Frontal cortex (tissue), 4 donors: ENCODE data around the gene UBTD2. TPM values are rescaled to one million over a fixed set of nuclear protein-coding genes. Genes with fewer than 3 reads are reported as not detected.

Experiments used
- DNase-seq, 2 donors: peaks; one replicate each; pipeline ENCODE4 v3.0.0; 2012; ENCODE audit warnings: low spot score in 2 of 2
- FAIRE-seq: peaks from 2 replicates; lab custom pipeline; 2012; peaks lifted over from hg19 to GRCh38; lab: Jason Lieb, UNC
- total RNA-seq: library from RNA; depleted of rRNA; stranded (reverse); fragments of >200 nt; gene quantifications from one replicate; pipeline ENCODE4 v1.2.3, GENCODE V29; 2014
- donor health status: control.
- donor health status: control.
- donor health status: control.

UBTD2 gene
- total RNA-seq, 1 donor from 2014 or later: 67.3 TPM

DNA sequence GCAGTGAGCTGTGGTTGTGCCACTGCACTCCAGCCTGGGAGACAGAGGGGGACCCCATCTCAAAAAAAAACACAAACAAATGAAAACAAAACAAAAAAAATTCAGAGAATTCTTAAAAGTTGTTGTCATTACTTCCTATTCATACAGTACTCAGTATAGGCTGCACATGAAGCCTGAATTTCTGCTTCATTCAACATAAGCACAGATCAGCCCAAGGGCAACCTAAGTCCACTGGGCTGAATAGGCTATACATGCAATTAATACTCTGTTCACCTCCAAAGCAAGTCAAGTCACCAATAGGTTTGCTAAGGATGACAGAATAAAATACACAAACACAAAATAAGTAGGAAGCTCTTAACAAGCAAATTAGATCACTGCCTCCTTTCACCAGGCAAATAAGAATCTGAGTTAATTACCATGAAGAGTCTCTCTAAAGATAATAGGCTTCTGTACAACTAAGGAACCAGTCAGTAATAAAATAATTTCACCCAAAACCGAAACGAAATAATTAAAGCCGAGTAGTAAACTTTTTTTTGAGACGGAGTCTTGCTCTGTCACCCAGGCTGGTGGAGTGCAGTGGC is 18.7 kb downstream of the UBTD2 start:
- DNase-seq (no peak), FAIRE-seq (no peak)

- no peak for FAIRE-seq
- no peak for DNase-seq
These were observed 28.1 kb downstream of the UBTD2 start for GRCh38 chr5:172255444-172255843.

DNA sequence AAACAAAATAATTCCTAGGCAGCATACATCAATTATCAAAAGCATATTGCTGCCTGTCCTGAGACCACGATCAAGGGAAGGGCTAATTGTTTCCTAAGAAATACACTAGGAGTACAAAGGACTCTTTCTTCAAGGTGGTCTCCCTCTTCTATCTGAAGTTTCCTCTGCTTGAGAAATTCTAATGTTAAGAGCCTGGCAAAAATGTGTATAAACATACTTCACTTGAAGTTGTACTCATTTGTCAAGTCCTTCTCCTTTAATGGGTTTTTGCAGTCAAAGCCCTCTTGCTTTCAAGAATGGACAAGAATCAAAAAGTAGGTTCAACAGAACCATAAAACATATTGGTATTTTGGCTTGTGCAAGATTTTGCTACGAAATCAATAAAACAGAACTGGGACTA is 31.1 kb downstream of the UBTD2 start:
- FAIRE-seq: no peak

GRCh38 chr5:172251419-172251818 is 32.1 kb downstream of the UBTD2 start:
- FAIRE-seq: no peak
- DNase-seq: no peak

More for the DNA sequence above, 31.1 kb downstream of the UBTD2 start:
- no peak for DNase-seq

DNA sequence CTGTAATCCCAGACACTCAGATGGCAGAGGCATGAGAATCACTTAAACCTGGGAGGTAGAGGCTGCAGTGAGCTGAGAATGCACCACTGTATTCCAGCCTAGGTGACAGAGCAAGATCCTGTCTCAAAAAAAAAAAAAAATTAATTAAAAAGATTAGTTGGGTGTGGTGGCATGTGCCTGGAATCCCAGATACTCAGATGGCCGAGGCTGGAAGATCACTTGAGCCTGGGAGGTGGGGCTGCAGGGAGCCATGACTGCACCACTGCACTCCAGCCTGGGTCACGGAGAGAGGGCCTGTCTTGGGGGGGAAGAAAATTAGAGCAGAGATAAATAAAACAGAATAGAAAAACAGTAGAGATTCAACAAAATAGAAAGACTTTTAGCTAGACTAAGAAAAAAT is 34.9 kb downstream of the UBTD2 start:
- FAIRE-seq: no peak
- DNase-seq: no peak

DNA sequence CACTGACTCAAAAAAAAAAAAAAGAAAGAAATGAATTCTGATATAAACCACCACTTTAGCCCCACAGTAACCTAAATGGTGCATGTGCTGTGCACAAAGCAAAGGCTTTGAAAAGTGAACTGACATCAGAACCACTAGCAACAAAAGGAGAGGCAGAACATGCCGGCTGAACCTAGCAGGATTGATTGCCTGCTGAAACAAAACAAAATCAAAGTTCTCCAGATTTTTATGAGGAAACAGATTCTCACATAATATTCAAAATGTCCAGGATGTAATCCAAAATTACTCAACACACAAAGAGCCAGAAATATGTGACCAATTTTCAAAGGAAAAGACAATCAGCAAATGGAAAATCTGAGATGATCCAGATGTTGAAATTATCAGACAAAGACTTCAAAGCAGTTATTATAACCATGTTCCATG is 37.9 kb downstream of the UBTD2 start:
- DNase-seq: no peak
- FAIRE-seq: no peak

DNA sequence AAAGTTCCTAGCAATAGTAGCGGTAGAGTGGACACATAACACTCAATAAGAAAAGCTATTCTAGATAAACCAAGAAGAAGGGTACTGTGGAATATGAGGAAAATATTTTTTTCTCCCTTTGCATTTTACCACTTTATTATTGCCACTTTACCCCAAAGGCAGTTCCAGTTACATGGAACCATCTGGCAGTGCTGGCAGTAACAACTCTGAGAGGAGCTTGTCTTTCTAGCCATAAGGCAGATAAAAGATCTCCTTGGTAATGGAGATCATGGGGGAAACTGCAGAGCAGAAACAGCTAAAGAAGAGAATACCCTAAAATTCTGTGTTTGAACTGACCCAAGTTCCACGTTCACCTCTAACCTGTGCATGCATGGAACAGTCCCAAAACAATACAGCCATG is 38.5 kb downstream of the UBTD2 start:
- FAIRE-seq (no peak), DNase-seq (no peak)

DNA sequence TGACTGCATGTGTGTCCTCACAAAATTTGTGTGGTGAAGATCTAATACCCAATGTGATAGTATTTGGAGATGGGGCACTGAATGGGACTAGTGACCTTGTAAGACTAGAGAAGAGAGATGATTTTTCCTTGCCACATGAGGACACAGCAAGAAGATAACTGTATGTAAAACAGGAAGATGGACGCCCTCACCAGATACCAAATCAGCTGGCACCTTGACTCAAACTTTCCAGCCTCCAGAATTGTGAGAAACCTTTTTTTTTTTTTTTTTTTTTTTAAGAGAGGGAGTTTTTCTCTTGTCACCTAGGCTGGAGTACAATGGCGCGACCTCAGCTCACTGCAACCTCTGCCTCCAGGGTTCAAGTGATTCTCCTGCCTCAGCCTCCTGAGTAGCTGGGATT is 40.3 kb downstream of the UBTD2 start:
- no peak for FAIRE-seq
- DNase-seq: no peak

DNA sequence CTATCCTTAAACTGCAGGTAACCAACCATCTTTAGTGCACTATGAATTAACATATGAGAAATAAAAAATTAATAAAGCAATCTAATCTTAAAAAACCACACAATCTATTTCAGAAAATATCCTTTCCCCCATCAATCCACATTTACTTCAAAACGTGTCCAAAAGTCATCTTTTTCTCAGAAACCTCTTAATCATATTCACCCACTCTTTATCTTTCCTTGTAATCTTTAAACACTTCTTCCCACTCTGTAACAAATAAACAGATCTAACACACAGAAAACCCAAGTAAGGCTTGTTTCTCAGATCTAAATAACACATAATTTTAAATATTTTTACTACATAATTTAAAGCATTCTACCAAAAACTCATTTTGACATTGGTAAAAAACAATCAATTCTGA is 45.2 kb downstream of the UBTD2 start:
- FAIRE-seq (no peak), DNase-seq (no peak)

- no peak for DNase-seq
- no peak for FAIRE-seq
These were observed 47.5 kb downstream of the UBTD2 start for GRCh38 chr5:172235827-172236736.

GRCh38 chr5:172235132-172235780 is 48.3 kb downstream of the UBTD2 start:
- FAIRE-seq: no peak
- no peak for DNase-seq

DNA sequence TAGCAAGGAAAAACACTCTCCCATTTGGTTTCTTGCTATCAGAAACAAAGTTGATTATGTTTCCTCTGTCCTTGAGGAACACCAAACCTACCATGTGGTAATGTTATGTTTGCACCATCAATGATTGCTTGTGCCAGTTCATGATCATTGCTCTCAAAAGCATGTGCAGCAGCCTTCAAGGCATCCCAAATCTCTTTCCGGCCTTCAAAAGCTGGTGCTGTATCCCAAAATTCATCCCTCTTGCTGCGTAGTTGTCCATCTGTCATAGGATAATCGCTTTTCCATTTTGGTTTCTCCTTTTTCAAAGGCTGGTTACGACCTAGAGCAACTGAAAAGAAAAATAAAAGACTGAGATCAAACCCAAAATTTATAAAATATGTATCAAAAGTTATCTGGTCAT is 49.5 kb downstream of the UBTD2 start:
- FAIRE-seq: no peak

DNA sequence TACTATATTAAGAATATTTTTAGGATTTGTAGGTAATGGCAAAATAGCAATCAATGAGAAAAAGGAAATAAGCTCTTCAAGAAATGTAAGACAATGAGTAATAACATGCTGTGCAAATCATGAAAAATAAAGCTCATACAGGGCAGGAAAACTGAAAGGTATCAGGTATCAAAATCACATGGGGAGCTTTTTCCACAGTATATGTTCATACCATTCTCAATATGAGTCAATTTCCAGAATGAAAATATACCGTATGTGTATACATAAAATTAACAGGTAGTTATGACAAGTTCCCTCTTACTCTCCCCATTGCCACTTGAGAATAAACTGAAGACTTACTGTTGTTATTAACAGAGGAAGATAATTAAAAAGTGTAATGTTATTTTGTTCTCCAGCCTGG is 53.7 kb downstream of the UBTD2 start:
- FAIRE-seq (no peak), DNase-seq (no peak)

More for the DNA sequence above, 49.5 kb downstream of the UBTD2 start:
- DNase-seq: no peak

GRCh38 chr5:172224996-172225395 is 58.6 kb downstream of the UBTD2 start:
- no peak for DNase-seq
- no peak for FAIRE-seq

- DNase-seq: no peak
These were observed 59.4 kb downstream of the UBTD2 start for GRCh38 chr5:172223901-172224873.

DNA sequence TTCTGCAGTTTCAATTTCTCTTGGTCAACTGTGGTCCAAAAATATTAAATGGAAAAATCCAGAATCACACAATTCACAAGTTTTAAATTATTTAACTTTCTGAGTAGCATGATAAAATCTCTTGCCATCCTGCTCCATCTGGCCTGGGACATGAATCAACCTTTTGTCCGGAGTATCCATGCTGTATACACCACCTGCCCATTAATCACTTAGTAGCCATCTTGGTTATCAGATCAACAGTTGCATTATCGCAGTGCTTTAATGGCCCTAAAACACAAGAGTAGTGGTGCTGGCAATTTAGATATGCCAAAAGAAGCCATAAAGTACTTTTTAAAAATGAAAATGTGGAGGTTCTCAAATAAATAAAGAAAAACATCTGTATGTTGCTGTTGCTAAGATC is 64.3 kb downstream of the UBTD2 start:
- DNase-seq: no peak
- no peak for FAIRE-seq

More at GRCh38 chr5:172223901-172224873, 59.4 kb downstream of the UBTD2 start:
- FAIRE-seq: no peak

GRCh38 chr5:172216345-172216744 is 67.2 kb downstream of the UBTD2 start:
- DNase-seq: no peak
- no peak for FAIRE-seq

- FAIRE-seq (no peak), DNase-seq (no peak)
These were observed 70.4 kb downstream of the UBTD2 start for GRCh38 chr5:172213126-172213525.

DNA sequence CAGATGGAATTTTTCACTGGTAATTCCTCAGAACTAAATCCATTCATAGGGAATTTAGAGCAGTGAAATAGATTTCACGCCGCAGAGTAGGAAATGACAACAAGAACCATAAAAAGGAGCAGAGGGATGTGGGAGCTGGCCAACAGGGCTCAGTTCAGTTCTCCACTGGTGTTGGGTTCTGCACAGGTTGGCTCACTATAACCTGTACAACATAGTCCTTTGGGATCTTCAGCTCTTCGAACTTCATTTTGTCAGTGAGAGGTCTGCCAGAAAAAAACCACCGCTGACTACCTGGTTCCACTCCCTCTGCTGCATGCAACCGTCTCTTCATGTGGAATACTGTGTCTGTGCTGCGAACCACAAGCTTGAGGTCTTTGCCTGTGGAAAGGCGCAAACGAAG is 71.9 kb downstream of the UBTD2 start:
- FAIRE-seq: no peak

GRCh38 chr5:172209714-172210113 is 73.8 kb downstream of the UBTD2 start:
- FAIRE-seq (no peak), DNase-seq (no peak)

More for the DNA sequence above, 71.9 kb downstream of the UBTD2 start:
- DNase-seq: no peak
